ENCODE results near the gene BCL11B. TPM values are rescaled to one million over a fixed set of nuclear protein-coding genes. Genes with fewer than 3 reads are reported as not detected.

BCL11B gene
- total and polyA plus RNA-seq, 9 of the 15 experiments (the other 6 are each of a cell fraction or from before 2014, with no cell fraction given): 0.09 TPM; not detected in 8

DNA sequence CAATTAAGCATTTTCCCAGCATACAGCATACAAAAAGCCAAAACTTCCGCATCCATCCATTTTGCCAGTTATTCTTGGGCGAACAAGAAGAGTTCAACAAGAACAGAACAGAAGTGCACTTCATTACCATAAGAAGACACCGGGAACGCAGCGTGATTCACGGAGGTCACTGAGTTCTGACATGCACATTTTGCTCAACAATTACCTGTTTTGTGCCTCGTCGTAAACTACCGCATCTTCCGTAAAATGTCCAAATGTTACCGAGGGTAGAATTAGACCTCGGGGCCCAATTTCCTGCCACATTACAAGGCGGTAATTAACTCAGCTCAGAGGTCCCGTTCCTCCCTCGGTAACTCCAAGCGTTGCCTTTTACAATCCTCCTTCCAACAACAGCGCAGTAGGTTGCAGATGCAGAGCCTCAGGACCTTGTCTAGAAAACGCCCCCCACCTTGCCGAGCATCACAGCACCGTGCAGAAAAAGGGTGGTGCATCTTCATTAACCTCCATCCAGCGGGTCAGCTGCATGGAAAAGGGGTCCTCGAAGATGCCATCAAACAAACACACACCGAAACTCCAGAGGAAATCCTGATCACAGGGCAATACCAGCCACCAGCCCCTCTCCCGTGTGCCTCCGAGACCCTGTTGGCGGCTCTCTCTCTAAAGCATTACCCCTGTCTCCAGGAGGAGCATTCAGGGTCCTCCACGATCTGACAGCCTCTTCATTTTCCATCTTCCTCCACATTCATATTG lies 125.2 kb downstream of the BCL11B start:
- H2AFZ ChIP-seq (ENCODE audit: low read depth, low read length): no peak overlapping the region
- TF ChIP-seq, protein P1, sequence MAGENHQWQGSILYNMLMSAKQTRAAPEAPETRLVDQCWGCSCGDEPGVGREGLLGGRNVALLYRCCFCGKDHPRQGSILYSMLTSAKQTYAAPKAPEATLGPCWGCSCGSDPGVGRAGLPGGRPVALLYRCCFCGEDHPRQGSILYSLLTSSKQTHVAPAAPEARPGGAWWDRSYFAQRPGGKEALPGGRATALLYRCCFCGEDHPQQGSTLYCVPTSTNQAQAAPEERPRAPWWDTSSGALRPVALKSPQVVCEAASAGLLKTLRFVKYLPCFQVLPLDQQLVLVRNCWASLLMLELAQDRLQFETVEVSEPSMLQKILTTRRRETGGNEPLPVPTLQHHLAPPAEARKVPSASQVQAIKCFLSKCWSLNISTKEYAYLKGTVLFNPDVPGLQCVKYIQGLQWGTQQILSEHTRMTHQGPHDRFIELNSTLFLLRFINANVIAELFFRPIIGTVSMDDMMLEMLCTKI (IDR thresholded peaks at IDR 0.05; ENCODE audit: partially characterized antibody): no peak
- TF ChIP-seq, protein P2, sequence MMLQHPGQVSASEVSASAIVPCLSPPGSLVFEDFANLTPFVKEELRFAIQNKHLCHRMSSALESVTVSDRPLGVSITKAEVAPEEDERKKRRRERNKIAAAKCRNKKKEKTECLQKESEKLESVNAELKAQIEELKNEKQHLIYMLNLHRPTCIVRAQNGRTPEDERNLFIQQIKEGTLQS (IDR thresholded peaks at IDR 0.05): no peak
- TF ChIP-seq, protein P2 (CRISPR knock-in tag; conservative IDR thresholded peaks at IDR 0.05): no peak
- TF ChIP-seq HMGN3 (IDR thresholded peaks at IDR 0.05; ENCODE audit: borderline replicate concordance, extremely low read depth, insufficient read length, low read depth, low read length) (no peak), DIDO1 (tag; IDR thresholded peaks at IDR 0.05; ENCODE audit: low read depth) (no peak), PYGO2 (tag; IDR thresholded peaks at IDR 0.05) (no peak), NFE2L1 (tag; IDR thresholded peaks at IDR 0.05; ENCODE audit: borderline replicate concordance, low read depth) (no peak), PURB (CRISPR knock-in tag; IDR thresholded peaks at IDR 0.05; ENCODE audit: low read depth) (no peak), ETS2 (tag; IDR thresholded peaks at IDR 0.05; ENCODE audit: borderline replicate concordance, poor library complexity, severe bottlenecking) (no peak), ZC3H8 (IDR thresholded peaks at IDR 0.05) (no peak), MTF1 (CRISPR knock-in tag; IDR thresholded peaks at IDR 0.05; ENCODE audit: borderline replicate concordance) (no peak), WHSC1 (IDR thresholded peaks at IDR 0.05; ENCODE audit: low read length) (no peak), TCFL5 (CRISPR knock-in tag; conservative IDR thresholded peaks at IDR 0.05) (no peak), SIN3B (IDR thresholded peaks at IDR 0.05; ENCODE audit: low read depth) (no peak)
- TF ChIP-seq, protein P3, sequence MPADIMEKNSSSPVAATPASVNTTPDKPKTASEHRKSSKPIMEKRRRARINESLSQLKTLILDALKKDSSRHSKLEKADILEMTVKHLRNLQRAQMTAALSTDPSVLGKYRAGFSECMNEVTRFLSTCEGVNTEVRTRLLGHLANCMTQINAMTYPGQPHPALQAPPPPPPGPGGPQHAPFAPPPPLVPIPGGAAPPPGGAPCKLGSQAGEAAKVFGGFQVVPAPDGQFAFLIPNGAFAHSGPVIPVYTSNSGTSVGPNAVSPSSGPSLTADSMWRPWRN (IDR thresholded peaks at IDR 0.05; ENCODE audit: low read depth): no peak
- H3K4me3 ChIP-seq: no peak overlapping the region
- no peaks in the 10 kb centered on the region for H3K36me3 ChIP-seq (ENCODE audit: control insufficient read depth, insufficient read depth, low read length)
- WGBS (ENCODE audit: insufficient coverage, low coverage, missing lambda C conversion rate): 3% methylated on average over 25 of the region's 27 CpGs
- no peaks in the 10 kb centered on the region for H4K20me1 ChIP-seq (replicated peaks; ENCODE audit: control insufficient read depth, insufficient read depth, low read length)
- POLR2A ChIA-PET: interaction anchor here (0.8 kb wide), 1 partner anchor 8 kb away, joined by 3 read pairs; no protein-coding TSS in a partner anchor
- BruUV-seq (replicated peaks): no TSS peak
- FAIRE-seq (no peak), ATAC-seq (no peak), DNase-seq (ENCODE audit: extremely low read depth in 1 of 4, low spot score in 3 of 4) (no peak)
- peaks cover 2 to 9% of the 10 kb centered on the region in 2 experiments; a peak in 3 of 5 replicates for H3K27me3 ChIP-seq (ENCODE audit: control insufficient read depth in 2 of 2, insufficient read depth in 2 of 2, low read length in 2 of 2)
- no peaks in the 10 kb centered on the region for H3K79me2 ChIP-seq (ENCODE audit: control insufficient read depth, insufficient read depth, low read length)
- CTCF ChIA-PET (ENCODE audit: low intra/inter-chr PET ratio): no interaction called here
- no peaks in the 10 kb centered on the region for H3K9me3 ChIP-seq (replicated peaks; ENCODE audit: control insufficient read depth, insufficient read depth, low read depth, low read length)
- H3K4me1 ChIP-seq (replicated peaks in 1 of 2; ENCODE audit: control insufficient read depth in 2 of 2, insufficient read depth in 2 of 2, low read length in 2 of 2): no peaks in the 10 kb centered on the region
- no peak overlapping the region for H3K9ac ChIP-seq (ENCODE audit: insufficient read depth in 1 of 2, low read depth in 2 of 2, low read length in 2 of 2)
- in situ Hi-C loops (cut with MboI): no loop called here
- H3K9me1 ChIP-seq (ENCODE audit: control insufficient read depth, insufficient read depth, low read length): no peaks in the 10 kb centered on the region
- H3K4me2 ChIP-seq (ENCODE audit: insufficient read depth, low read length): no peak overlapping the region
- H3K27ac ChIP-seq (ENCODE audit: extremely low read depth, low read depth, low read length): no peak overlapping the region
- intact Hi-C loops (cut with micrococcal nuclease): no loop called here
